Bladder microvascular endothelial cell (primary cell): ENCODE measurements around the gene GVQW3. TPM values are rescaled to one million over a fixed set of nuclear protein-coding genes. Genes with fewer than 3 reads are reported as not detected.

Source experiments
- total RNA-seq: library from RNA; depleted of rRNA; stranded (reverse); fragments of >200 nt; gene quantifications from 2 replicates; pipeline ENCODE4 v1.2.3, GENCODE V29; 2014

GVQW3 gene
- total RNA-seq, result 0.32 and 0.57 TPM in 2 replicates

GRCh38 chr11:76380977-76381719 lies at the start of gene GVQW3, which contains the start of gene THAP12:
Gene GVQW3, plus strand, starts transcription at chr11:76381323. Its CDS starts 506 bp downstream, at chr11:76381829.
Gene THAP12, minus strand, starts transcription at chr11:76381132. Its CDS starts 296 bp downstream, at chr11:76380836.

GRCh38 chr11:76444384-76445120 lies 63.4 kb downstream of the GVQW3 start, which contains the start of gene EMSY:
Gene EMSY, plus strand, starts transcription at chr11:76445018. Its CDS starts 1,921 bp downstream, at chr11:76446939.

Other genes starting within 250 kb of the GVQW3 start
- gene WNT11, start 174.8 kb upstream of the GVQW3 start, total RNA-seq, result 0.31 TPM in 1 of 2 replicates, not detected in the other
- 28.2 and 36.3 TPM in 2 replicates for gene THAP12, start 191 bp upstream of the GVQW3 start, total RNA-seq
- gene EMSY, start 63.7 kb downstream of the GVQW3 start, total RNA-seq, result 5.8 and 15.4 TPM in 2 replicates